K562 (cell line): ENCODE data around the gene DGCR8. TPM values are rescaled to one million over a fixed set of nuclear protein-coding genes. Genes with fewer than 3 reads are reported as not detected.

Experiments
- CAMTA2 ChIP-seq: fragments of 250-450 bp; sonication (Bioruptor Pico); conservative IDR thresholded peaks from 2 replicates; pipeline ENCODE4 v1.5.1; 2022
- CBFA2T3 ChIP-seq: fragments of 450-650 bp; IDR thresholded peaks from 2 replicates; pipeline ENCODE4 v1.6.1; 2017
- HDAC8 ChIP-seq: fragments of 450-650 bp; IDR thresholded peaks from 2 replicates; pipeline ENCODE4 v1.6.1; 2016; ENCODE audit warnings: mild to moderate bottlenecking, missing genetic modification characterization, moderate library complexity, missing compliant biosample characterization
- KDM5B ChIP-seq: fragments of 200-600 bp; sonication (generic); IDR thresholded peaks from 2 replicates; pipeline ENCODE4 v1.6.1; 2012; ENCODE audit warnings: low read depth, mild to moderate bottlenecking, moderate library complexity, low read length, control low read depth, inconsistent platforms; ENCODE audit not compliant: insufficient replicate concordance
- LCOR ChIP-seq: sonication (generic); formaldehyde crosslinking; IDR thresholded peaks from 2 replicates; pipeline ENCODE4 v1.8.0; 2022; ENCODE audit warnings: mild to moderate bottlenecking, missing genetic modification reagents
- NR2C1 ChIP-seq, 2 experiments: fragments of 450-650 bp; IDR thresholded peaks; 2 replicates each; pipeline ENCODE4 v1.6.1; 2017; ENCODE audit warnings: mild to moderate bottlenecking in 2 of 2, antibody characterized with exemption in 1 of 2, inconsistent platforms in 1 of 2, missing compliant biosample characterization in 1 of 2, missing genetic modification characterization in 1 of 2
- PTBP1 ChIP-seq: fragments of 200-400 bp; formaldehyde crosslinking; IDR thresholded peaks from 2 replicates; pipeline ENCODE4 v1.6.1; 2017; ENCODE audit warnings: low read depth, low read length
- RNF2 ChIP-seq: sonication (generic); IDR thresholded peaks from 2 replicates; pipeline ENCODE4 v1.6.1; 2016
- STAT5A ChIP-seq: IDR thresholded peaks from 2 replicates; pipeline ENCODE4 v1.6.1; 2012; ENCODE audit warnings: low read length, inconsistent platforms, borderline replicate concordance
- XRCC3 ChIP-seq: fragments of 450-650 bp; IDR thresholded peaks from 2 replicates; pipeline ENCODE4 v1.6.1; 2017; ENCODE audit warnings: mild to moderate bottlenecking, moderate library complexity
- ZNF212 ChIP-seq: fragments of 450-650 bp; formaldehyde crosslinking; IDR thresholded peaks from 2 replicates; pipeline ENCODE4 v1.4.0; 2020; ENCODE audit warnings: mild to moderate bottlenecking
- ZNF253 ChIP-seq: fragments of 250-450 bp; sonication (Bioruptor Pico); conservative IDR thresholded peaks from 2 replicates; pipeline ENCODE4 v1.6.1; 2021; ENCODE audit warnings: mild to moderate bottlenecking
- ZNF282 ChIP-seq: sonication (generic); formaldehyde crosslinking; IDR thresholded peaks from 2 replicates; pipeline ENCODE4 v1.8.1; 2023; ENCODE audit warnings: missing genetic modification reagents
- ZNF384 ChIP-seq: IDR thresholded peaks from 2 replicates; pipeline ENCODE4 v1.6.1; 2012; ENCODE audit warnings: low read depth, low read length, improper control_type of control experiment
- ZNF780A ChIP-seq: fragments of 250-450 bp; sonication (Bioruptor Pico); IDR thresholded peaks from 2 replicates; pipeline ENCODE4 v1.5.0; 2021; ENCODE audit warnings: mild to moderate bottlenecking
- polyA plus RNA-seq, 8 experiments: library from polyadenylated mRNA; depleted of rRNA in 4 of 8; stranded (reverse) in 5 of 8; unstranded in 3 of 8; fragments of >200 nt; fragmentation: Nextera tagmentation in 2 of 8; fragmentation: Illumina TruSeq in 1 of 8; extraction: Ambion mirVana in 2 of 8; extraction: Trizol in 1 of 8; gene quantifications; 2 replicates each; pipeline versions ENCODE4 v1.2.1 to v1.2.3, GENCODE V29; 2011 to 2014; ENCODE audit warnings: inconsistent platforms in 1 of 8, missing spikeins in 1 of 8
- total RNA-seq, 7 experiments: library from RNA; depleted of rRNA in 6 of 7; stranded (reverse); fragments of >200 nt in 6 of 7; fragmentation: Illumina TruSeq in 2 of 7; extraction: Trizol in 2 of 7; gene quantifications; 2 replicates each; pipeline versions ENCODE4 v1.2.1 to v1.2.3, GENCODE V29; 2011 to 2021; ENCODE audit warnings: low replicate concordance in 1 of 7
- TF ChIP-seq, protein P1 (sequence below), 2 experiments: fragments of 450-650 bp; IDR thresholded peaks; 2 replicates each; pipeline ENCODE4 v1.6.1; 2016; ENCODE audit warnings: mild to moderate bottlenecking in 2 of 2, borderline replicate concordance in 1 of 2, low read depth in 1 of 2, moderate library complexity in 1 of 2
- TF ChIP-seq, protein P2 (sequence below): sonication (generic); formaldehyde crosslinking; IDR thresholded peaks from 2 replicates; pipeline ENCODE4 v1.5.0; 2020; ENCODE audit warnings: missing genetic modification reagents
- TF ChIP-seq, protein P3 (sequence below): sonication (generic); IDR thresholded peaks from 2 replicates; pipeline ENCODE4 v1.6.1; 2016
- TF ChIP-seq, protein P4 (sequence below): fragments of 450-650 bp; IDR thresholded peaks from 2 replicates; pipeline ENCODE4 v1.6.1; 2016; ENCODE audit warnings: missing biosample characterization, missing genetic modification characterization
- TF ChIP-seq, protein P5 (sequence below): fragments of 250-450 bp; sonication (Bioruptor Pico); IDR thresholded peaks from 2 replicates; pipeline ENCODE4 v1.9.0; 2021; ENCODE audit warnings: mild to moderate bottlenecking

Gene DGCR8
- total and polyA plus RNA-seq, 9 of the 15 experiments (the other 6 are each of a cell fraction or from before 2014, with no cell fraction given): 5.9 to 144 (median 80.1) TPM

DNA sequence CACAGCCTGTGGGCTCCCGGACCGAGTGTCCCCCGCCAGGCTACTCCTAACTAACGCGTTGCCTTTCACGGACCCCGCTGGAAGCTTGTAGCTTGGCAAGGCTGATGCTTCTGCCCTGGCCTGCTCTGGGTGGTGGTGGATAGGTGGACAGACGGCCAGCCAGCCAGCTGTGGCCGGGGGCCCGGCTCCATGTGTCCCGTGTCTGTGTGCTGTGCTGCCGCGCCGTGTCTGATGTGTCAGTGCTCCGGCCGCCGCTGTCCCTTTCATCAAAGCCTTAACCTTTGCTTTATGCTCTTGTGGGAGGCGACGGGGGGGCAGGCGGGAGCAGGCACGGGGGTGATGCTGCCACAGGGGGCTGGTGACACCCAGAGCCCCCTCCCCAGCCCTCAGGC is 65.8 kb downstream of the DGCR8 start (continued):
- TF ChIP-seq, protein P1, sequence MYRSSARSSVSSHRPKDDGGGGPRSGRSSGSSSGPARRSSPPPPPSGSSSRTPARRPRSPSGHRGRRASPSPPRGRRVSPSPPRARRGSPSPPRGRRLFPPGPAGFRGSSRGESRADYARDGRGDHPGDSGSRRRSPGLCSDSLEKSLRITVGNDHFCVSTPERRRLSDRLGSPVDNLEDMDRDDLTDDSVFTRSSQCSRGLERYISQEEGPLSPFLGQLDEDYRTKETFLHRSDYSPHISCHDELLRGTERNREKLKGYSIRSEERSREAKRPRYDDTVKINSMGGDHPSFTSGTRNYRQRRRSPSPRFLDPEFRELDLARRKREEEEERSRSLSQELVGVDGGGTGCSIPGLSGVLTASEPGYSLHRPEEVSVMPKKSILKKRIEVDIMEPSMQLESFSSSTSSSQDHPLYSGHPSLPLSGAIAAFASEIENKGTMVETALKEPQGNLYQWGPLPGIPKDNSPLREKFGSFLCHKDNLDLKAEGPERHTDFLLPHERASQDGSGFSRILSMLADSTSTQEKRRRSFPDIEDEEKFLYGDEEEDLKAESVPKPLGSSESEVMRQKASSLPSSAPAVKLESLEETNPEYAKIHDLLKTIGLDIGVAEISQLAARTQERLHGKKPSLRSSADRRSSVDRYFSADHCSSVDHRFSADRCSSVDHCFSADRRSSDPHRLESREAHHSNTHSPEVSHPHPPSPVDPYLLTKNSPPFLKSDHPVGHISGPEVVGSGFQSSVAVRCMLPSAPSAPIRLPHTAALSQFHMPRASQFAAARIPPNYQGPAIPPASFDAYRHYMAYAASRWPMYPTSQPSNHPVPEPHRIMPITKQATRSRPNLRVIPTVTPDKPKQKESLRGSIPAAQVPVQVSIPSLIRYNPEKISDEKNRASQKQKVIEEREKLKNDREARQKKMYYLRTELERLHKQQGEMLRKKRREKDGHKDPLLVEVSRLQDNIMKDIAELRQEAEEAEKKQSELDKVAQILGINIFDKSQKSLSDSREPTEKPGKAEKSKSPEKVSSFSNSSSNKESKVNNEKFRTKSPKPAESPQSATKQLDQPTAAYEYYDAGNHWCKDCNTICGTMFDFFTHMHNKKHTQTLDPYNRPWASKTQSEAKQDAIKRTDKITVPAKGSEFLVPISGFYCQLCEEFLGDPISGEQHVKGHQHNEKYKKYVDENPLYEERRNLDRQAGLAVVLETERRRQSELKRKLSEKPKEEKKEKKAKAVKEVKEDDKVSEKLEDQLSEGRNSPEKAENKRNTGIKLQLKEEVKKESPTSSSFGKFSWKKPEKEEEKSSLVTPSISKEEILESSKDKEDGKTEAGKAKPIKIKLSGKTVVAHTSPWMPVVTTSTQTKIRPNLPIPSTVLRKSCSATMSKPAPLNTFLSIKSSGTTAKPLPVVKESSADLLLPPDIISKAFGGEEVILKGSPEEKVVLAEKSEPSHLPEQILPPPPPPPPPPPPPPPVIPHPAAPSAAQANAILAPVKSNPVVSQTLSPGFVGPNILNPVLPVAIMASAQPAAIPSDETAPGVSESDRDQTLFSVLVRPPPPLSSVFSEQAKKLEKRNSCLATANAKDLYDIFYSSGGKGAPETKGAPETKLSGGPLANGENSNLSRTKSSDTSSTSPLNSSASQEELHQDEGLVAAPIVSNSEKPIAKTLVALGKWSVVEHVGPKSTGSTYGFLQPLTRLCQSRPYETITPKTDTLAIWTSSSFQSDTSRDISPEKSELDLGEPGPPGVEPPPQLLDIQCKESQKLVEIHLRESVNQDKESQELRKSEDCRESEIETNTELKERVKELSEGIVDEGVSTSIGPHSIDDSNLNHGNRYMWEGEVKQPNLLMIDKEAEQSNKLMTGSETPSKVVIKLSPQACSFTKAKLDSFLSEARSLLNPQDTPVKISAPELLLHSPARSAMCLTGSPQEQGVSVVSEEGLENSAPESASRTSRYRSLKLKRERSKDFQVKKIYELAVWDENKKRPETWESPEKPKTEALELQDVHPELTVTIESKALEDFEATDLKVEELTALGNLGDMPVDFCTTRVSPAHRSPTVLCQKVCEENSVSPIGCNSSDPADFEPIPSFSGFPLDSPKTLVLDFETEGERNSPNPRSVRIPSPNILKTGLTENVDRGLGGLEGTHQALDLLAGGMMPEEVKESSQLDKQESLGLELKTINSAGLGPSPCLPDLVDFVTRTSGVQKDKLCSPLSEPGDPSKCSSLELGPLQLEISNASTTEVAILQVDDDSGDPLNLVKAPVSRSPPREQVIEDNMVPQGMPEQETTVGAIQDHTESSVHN (IDR thresholded peaks at IDR 0.05; ENCODE audit: borderline replicate concordance in 1 of 2, low read depth in 1 of 2): no peak
- TF ChIP-seq HDAC8 (tag): no peak
- TF ChIP-seq KDM5B: no peak
- no peak for TF ChIP-seq ZNF780A (CRISPR knock-in tag)
- TF ChIP-seq, protein P2, sequence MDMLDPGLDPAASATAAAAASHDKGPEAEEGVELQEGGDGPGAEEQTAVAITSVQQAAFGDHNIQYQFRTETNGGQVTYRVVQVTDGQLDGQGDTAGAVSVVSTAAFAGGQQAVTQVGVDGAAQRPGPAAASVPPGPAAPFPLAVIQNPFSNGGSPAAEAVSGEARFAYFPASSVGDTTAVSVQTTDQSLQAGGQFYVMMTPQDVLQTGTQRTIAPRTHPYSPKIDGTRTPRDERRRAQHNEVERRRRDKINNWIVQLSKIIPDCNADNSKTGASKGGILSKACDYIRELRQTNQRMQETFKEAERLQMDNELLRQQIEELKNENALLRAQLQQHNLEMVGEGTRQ (CRISPR knock-in tag): no peak
- no peak for TF ChIP-seq ZNF212
- no peak for TF ChIP-seq STAT5A
- no peak for TF ChIP-seq PTBP1
- no peak for TF ChIP-seq CBFA2T3
- peak; percentile 91; the same call in 1 of the 2 replicates for TF ChIP-seq ZNF282
- TF ChIP-seq ZNF253: no peak
- TF ChIP-seq LCOR (CRISPR knock-in tag): no peak
- TF ChIP-seq RNF2: no peak
- no peak for TF ChIP-seq CAMTA2 (CRISPR knock-in tag)
- TF ChIP-seq ZNF384: no peak
- TF ChIP-seq, protein P3, sequence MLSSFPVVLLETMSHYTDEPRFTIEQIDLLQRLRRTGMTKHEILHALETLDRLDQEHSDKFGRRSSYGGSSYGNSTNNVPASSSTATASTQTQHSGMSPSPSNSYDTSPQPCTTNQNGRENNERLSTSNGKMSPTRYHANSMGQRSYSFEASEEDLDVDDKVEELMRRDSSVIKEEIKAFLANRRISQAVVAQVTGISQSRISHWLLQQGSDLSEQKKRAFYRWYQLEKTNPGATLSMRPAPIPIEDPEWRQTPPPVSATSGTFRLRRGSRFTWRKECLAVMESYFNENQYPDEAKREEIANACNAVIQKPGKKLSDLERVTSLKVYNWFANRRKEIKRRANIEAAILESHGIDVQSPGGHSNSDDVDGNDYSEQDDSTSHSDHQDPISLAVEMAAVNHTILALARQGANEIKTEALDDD: no peak
- no peak for TF ChIP-seq XRCC3
- TF ChIP-seq, protein P4, sequence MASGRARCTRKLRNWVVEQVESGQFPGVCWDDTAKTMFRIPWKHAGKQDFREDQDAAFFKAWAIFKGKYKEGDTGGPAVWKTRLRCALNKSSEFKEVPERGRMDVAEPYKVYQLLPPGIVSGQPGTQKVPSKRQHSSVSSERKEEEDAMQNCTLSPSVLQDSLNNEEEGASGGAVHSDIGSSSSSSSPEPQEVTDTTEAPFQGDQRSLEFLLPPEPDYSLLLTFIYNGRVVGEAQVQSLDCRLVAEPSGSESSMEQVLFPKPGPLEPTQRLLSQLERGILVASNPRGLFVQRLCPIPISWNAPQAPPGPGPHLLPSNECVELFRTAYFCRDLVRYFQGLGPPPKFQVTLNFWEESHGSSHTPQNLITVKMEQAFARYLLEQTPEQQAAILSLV (tag): no peak
- TF ChIP-seq, protein P5, sequence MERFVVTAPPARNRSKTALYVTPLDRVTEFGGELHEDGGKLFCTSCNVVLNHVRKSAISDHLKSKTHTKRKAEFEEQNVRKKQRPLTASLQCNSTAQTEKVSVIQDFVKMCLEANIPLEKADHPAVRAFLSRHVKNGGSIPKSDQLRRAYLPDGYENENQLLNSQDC (CRISPR knock-in tag): no peak
- no peak for TF ChIP-seq NR2C1 (IDR thresholded peaks at IDR 0.05)
- no peak for TF ChIP-seq NR2C1 (tag; IDR thresholded peaks at IDR 0.05)
